Heart left ventricle (tissue), 16 donors: ENCODE measurements around the gene RRP1. TPM values are rescaled to one million over a fixed set of nuclear protein-coding genes. Genes with fewer than 3 reads are reported as not detected.

Experiments
- ATAC-seq, 4 donors: fragments of 200-7000 bp; cut with Tn5 transposase; one replicate each; pipeline ENCODE4 v1.9.1; 2020 to 2022; ENCODE audit warnings: moderate library complexity in 4 of 4, mild to moderate bottlenecking in 3 of 4, moderate number of reproducible peaks in 1 of 4
- DNase-seq, 5 donors: peaks; one replicate each; pipeline ENCODE4 v3.0.0-alpha.2; 2020
- H3K27ac ChIP-seq, 12 donors: fragments of 200-600 bp; sonication (generic) in 4 of 12; one replicate each; pipeline versions ENCODE4 v1.5.0 to v1.8.0; 2016 to 2022; ENCODE audit warnings: mild to moderate bottlenecking in 2 of 12
- H3K27me3 ChIP-seq, 9 donors: fragments of 200-600 bp; sonication (generic) in 2 of 9; one replicate each; pipeline versions ENCODE4 v1.5.1 to v1.8.0; 2016 to 2022; ENCODE audit warnings: mild to moderate bottlenecking in 3 of 9
- H3K36me3 ChIP-seq, 9 donors: fragments of 200-600 bp; sonication (generic) in 2 of 9; one replicate each; pipeline versions ENCODE4 v1.5.0 to v1.8.0; 2018 to 2022; ENCODE audit warnings: mild to moderate bottlenecking in 2 of 9
- H3K4me1 ChIP-seq, 12 donors: fragments of 200-600 bp; sonication (generic) in 4 of 12; one replicate each; pipeline versions ENCODE4 v1.5.0 to v1.8.0; 2016 to 2022; ENCODE audit warnings: mild to moderate bottlenecking in 3 of 12
- H3K4me3 ChIP-seq, 12 donors: fragments of 200-600 bp; sonication (generic) in 4 of 12; one replicate each; pipeline versions ENCODE4 v1.5.0 to v1.8.0; 2017 to 2022; ENCODE audit warnings: mild to moderate bottlenecking in 9 of 12, moderate library complexity in 4 of 12
- H3K9me3 ChIP-seq, 12 donors: fragments of 200-600 bp; sonication (generic) in 4 of 12; one replicate each; pipeline versions ENCODE4 v1.5.0 to v1.8.0; 2016 to 2022; ENCODE audit warnings: mild to moderate bottlenecking in 1 of 12
- POLR2A ChIP-seq, 2 donors: fragments of 450-650 bp; IDR thresholded peaks; one replicate each; pipeline ENCODE4 v1.6.1; 2017; ENCODE audit warnings: antibody characterized with exemption in 2 of 2, mild to moderate bottlenecking in 2 of 2, moderate library complexity in 2 of 2
- WGBS, 4 donors: extraction: QIAGEN DNeasy Blood & Tissue Kit in 2 of 4; methylation state at CpG; one replicate each; pipeline versions ENCODE4 v1.1.5 to v1.1.7; 2013 to 2018; 5-methylcytosine and 5-hydroxymethylcytosine counted together
- intact Hi-C, 10 donors: fragments of 100-400 bp; cut with DNase I; formaldehyde crosslinking; loops; one replicate each; pipeline versions ENCODE4 v1.11.1 to v1.14.2; 2022
- polyA plus RNA-seq, 2 donors: library from polyadenylated mRNA; stranded (reverse); fragments of 200-250 nt; gene quantifications; one replicate each; pipeline ENCODE4 v1.2.3, GENCODE V29; 2013
- total RNA-seq, 9 donors: library from RNA; depleted of rRNA in 2 of 9; stranded (reverse); fragments of >200 nt in 2 of 9; fragmentation: NEBNext Ultra II Directional in 3 of 9; extraction: Animal tissue kit (Norgen Biotek cat#: 25700) in 3 of 9; gene quantifications; one replicate each; pipeline versions ENCODE4 v1.1.0 to v1.2.4, GENCODE V29; 2016 to 2023
- TF ChIP-seq, protein P1 (sequence below), 12 donors: fragments of 200-600 bp; sonication (generic) in 4 of 12; IDR thresholded peaks; one replicate each; pipeline versions ENCODE4 v1.5.0 to v1.8.0; 2018 to 2022; ENCODE audit warnings: antibody characterized with exemption in 12 of 12, mild to moderate bottlenecking in 5 of 12
- donor health status: ischemic (EF 13 %, LVEDD 7.1; RV severe dilation, severe dysfunction).
- donor health status: healthy with polysubstance abuse.
- donor health status: DM: no; HTN: yes; CAD: no.
- donor health status: DM: no; HTN: no; CAD: no.
- donor health status: ischemic (EF 25% LVEDD 6.9; RV normal size, moderate dysfunction).
- donor health status: ischemic (EF 25% LVEDD 5.7; RV mildly dilated, moderate dysfunction).
- donor health status: healthy.
- donor health status: DM: yes; HTN: yes; CAD: no.
- donor health status: ischemic (EF 35%, LVEDD 5.7; RV mildly dilated, moderate dysfunction).
- donor health status: nonischemic (EF 11% LVEDD 7.7; RV severe dilation, severe dysfunction).
- donor health status: DM: yes; HTN: yes; CAD: no.
- donor health status: PGD.
- donor health status: ischemic (EF 29% LVEDD 5.4; RV normal size, mild dysfunction).
- donor health status: nonischemic (EF 23%, LVEDD 6.1; RV moderate dilation, normal function).

The RRP1 gene
- total and polyA plus RNA-seq, 11 donors = 6.0 to 15.6 (median 9.8) TPM

DNA sequence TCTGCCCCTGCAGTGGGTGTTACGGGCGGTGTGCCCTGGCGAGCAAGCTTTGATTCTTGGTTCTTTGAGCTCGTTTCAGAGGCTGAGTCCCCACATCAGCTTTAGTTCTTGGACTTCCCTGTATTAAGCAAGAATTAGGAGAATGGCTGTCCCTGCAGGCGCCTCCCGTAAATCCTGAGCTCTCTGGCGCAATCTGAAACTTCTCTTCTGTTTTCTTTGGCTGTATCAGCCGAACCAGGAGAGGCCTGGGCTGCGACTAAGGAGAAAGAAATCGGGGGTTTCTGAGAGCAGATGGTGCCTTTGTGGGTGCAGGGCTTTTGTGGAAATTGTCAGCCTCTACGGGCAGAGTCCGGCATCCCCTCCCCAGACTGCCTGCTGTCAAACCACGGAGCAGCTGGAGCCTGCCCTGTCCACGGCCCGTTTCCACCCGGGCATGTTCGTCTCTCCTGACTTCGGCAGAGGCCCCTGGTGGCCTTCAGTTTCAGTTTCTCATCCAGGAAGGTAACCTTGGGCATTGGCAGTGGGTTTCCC lies 31.2 kb upstream of the RRP1 start:
- TF ChIP-seq, protein P1, sequence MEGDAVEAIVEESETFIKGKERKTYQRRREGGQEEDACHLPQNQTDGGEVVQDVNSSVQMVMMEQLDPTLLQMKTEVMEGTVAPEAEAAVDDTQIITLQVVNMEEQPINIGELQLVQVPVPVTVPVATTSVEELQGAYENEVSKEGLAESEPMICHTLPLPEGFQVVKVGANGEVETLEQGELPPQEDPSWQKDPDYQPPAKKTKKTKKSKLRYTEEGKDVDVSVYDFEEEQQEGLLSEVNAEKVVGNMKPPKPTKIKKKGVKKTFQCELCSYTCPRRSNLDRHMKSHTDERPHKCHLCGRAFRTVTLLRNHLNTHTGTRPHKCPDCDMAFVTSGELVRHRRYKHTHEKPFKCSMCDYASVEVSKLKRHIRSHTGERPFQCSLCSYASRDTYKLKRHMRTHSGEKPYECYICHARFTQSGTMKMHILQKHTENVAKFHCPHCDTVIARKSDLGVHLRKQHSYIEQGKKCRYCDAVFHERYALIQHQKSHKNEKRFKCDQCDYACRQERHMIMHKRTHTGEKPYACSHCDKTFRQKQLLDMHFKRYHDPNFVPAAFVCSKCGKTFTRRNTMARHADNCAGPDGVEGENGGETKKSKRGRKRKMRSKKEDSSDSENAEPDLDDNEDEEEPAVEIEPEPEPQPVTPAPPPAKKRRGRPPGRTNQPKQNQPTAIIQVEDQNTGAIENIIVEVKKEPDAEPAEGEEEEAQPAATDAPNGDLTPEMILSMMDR (IDR thresholded peaks at IDR 0.05) = no peak
- TF ChIP-seq POLR2A (IDR thresholded peaks at IDR 0.05) = no peak
- H3K36me3 ChIP-seq = peaks cover 0 to 91% (median 41%) of the 10 kb centered on the region in 9 donors
- WGBS, 4 donors = 65 to 81% (median 75%) methylated on average over 16 to 18 of the region's 18 CpGs
- peak overlapping the region in 6 of 12 donors; percentile 25 to 82 (median 52) for H3K27ac ChIP-seq
- H3K9me3 ChIP-seq = peaks cover 0 to 3% (median 0%) of the 10 kb centered on the region in 12 donors
- no peaks in the 10 kb centered on the region for H3K27me3 ChIP-seq
- H3K4me1 ChIP-seq = peaks cover 0 to 21% (median 0%) of the 10 kb centered on the region in 12 donors
- ATAC-seq = peak in 3 of 4 donors; percentile 28 to 49 (median 46)
- peak overlapping the region in 7 of 12 donors; percentile 10 to 43 (median 22) for H3K4me3 ChIP-seq
- no peak for DNase-seq
- intact Hi-C loops = loop anchor here in 1 of 10 donors (10.0 kb wide), 1 partner anchor 53 kb away; no protein-coding TSS in a partner anchor

DNA sequence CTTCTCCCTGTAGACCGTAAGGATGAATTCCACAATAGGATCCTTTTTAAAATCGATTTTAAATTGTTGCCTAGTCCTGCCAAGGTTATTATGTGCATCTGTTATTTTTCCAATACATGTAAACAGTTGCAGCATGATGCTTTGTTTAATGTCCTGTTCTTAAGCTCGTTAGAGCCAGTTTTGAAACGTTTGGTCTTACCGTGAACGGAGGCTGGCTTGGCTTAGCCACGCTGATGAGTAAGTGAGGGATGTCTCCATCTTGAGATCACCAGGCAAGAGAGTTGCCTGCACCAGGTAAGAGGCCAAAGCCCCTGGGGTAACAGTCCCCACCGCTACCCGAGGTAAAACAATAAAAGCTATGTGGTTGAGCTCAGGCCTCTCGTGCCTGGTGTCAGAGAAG lies 30.6 kb upstream of the RRP1 start:
- WGBS, 4 donors = 80 to 89% (median 84%) methylated on average over 10 of the region's 10 CpGs
- Histone ChIP-seq H3K4me3 (peak overlapping the region in 1 of 12 donors; percentile 43), H3K9me3 (peaks cover 0 to 4% (median 0%) of the 10 kb centered on the region in 12 donors), H3K36me3 (peaks cover 0 to 88% (median 35%) of the 10 kb centered on the region in 9 donors), H3K4me1 (peaks cover 0 to 21% (median 0%) of the 10 kb centered on the region in 12 donors), H3K27ac (peak overlapping the region in 3 of 12 donors; percentile 59 to 82 (median 78)), H3K27me3 (no peaks in the 10 kb centered on the region)
- DNase-seq (no peak), ATAC-seq (no peak)
- TF ChIP-seq, protein P1 (IDR thresholded peaks at IDR 0.05) = no peak
- TF ChIP-seq POLR2A (IDR thresholded peaks at IDR 0.05) = no peak
- intact Hi-C loops = loop anchor here in 1 of 10 donors (10.0 kb wide), 1 partner anchor 54 kb away; no protein-coding TSS in a partner anchor

DNA sequence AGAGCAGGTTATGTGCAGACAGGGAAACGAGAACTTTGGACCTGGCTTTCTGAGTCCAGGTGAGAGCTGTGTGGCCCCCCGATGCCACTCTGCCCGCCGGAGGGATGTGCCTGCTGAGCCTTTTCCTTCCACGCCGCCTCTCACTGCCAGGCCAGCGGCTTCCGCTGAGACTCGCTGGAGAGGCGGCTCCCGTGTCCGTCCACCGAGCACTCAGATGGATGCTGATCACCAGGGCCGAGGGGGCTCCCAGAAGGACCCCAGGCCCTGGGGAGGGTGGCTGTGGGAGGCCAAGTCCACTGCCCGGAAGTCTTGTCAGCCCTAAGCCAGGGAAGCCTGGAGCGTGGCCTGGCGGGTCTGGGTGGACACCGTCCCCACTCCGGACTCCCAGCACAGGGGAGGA lies 29.7 kb upstream of the RRP1 start:
- TF ChIP-seq, protein P1 (IDR thresholded peaks at IDR 0.05) = no peak
- no peak for TF ChIP-seq POLR2A (IDR thresholded peaks at IDR 0.05)
- peaks cover 0 to 79% (median 33%) of the 10 kb centered on the region in 9 donors for H3K36me3 ChIP-seq
- ATAC-seq = no peak
- no peaks in the 10 kb centered on the region for H3K27me3 ChIP-seq
- intact Hi-C loops = loop anchor here in 1 of 10 donors (10.0 kb wide), 1 partner anchor 55 kb away; no protein-coding TSS in a partner anchor
- peaks cover 0 to 4% (median 0%) of the 10 kb centered on the region in 12 donors for H3K9me3 ChIP-seq
- H3K27ac ChIP-seq = peak overlapping the region in 1 of 12 donors; percentile 78
- 75 to 98% (median 95%) methylated on average over 5 to 19 of the region's 19 CpGs for WGBS, 4 donors
- H3K4me1 ChIP-seq = peaks cover 0 to 21% (median 0%) of the 10 kb centered on the region in 12 donors
- no peak overlapping the region for H3K4me3 ChIP-seq
- DNase-seq = no peak

DNA sequence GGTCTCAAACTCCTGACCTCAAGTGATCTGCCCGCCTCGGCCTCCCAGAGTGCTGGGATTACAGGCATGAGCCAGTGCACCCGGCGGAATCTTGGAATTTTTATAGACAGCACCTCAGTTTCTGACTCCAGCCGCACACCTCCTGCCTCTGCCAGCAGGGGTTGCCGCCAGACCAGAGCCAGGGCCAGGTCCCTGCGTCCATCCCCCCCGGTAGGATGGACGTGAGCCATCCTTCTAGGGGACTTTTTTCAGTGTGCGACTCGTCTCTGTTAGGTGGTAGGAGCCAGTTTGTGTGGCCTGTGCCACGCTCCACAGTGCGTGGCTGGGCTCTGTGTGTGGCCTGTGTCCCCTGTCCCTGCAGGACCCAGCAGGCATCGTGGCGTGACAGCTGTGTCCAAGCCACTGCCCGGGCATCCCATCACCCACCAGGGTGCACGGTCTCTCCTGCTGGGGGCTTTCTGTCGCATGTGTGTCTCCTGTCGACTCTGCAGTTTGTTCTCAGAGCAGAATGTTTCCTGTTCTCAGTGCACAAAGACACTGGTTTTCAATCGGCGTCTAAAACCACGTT lies 28.9 kb upstream of the RRP1 start:
- ATAC-seq (no peak), DNase-seq (no peak)
- intact Hi-C loops = no loop called here
- Histone ChIP-seq H3K4me3 (no peak overlapping the region), H3K9me3 (peaks cover 0 to 4% (median 0%) of the 10 kb centered on the region in 12 donors), H3K36me3 (peaks cover 0 to 71% (median 31%) of the 10 kb centered on the region in 9 donors), H3K4me1 (peaks cover 0 to 21% (median 0%) of the 10 kb centered on the region in 12 donors), H3K27ac (no peak overlapping the region), H3K27me3 (no peaks in the 10 kb centered on the region)
- WGBS, 4 donors = 88 to 92% (median 89%) methylated on average over 22 of the region's 22 CpGs
- TF ChIP-seq POLR2A (IDR thresholded peaks at IDR 0.05) = no peak
